A673 (cell line): ENCODE data around the gene BRME1. TPM values are rescaled to one million over a fixed set of nuclear protein-coding genes. Genes with fewer than 3 reads are reported as not detected.

ENCODE experiments used
- BruUV-seq: library from RNA; stranded (reverse); fragments of 400-500 nt; replicated peaks from 2 replicates; lab custom pipeline; 2021; lab: Mats Ljungman, UMichigan
- CTCF ChIA-PET: fragments of 300-600 bp; sonication (Branson Sonifier 250); formaldehyde crosslinking; loops from one replicate; lab custom pipeline; 2022; ENCODE audit warnings: antibody characterized with exemption; lab: Charles Lee
- POLR2A ChIA-PET: fragments of 300-600 bp; sonication (Branson Sonifier 250); formaldehyde crosslinking; loops from one replicate; lab custom pipeline; 2022; ENCODE audit warnings: antibody characterized with exemption; ENCODE audit not compliant: low non-redundant PET; lab: Charles Lee
- DNase-seq: peaks from one replicate; pipeline ENCODE4 v3.0.0-alpha.2; 2015; ENCODE audit warnings: low spot score
- H3K27ac ChIP-seq: fragments of 200-600 bp; sonication (generic); 2 replicates; pipeline ENCODE4 v1.5.1; 2016; ENCODE audit warnings: mixed run types, low read depth, mild to moderate bottlenecking, mixed read lengths, antibody characterized with exemption, low read length; ENCODE audit not compliant: poor library complexity, severe bottlenecking
- H3K27me3 ChIP-seq: fragments of 200-600 bp; sonication (generic); replicated peaks from 2 replicates; pipeline ENCODE4 v1.6.1; 2017; ENCODE audit warnings: mixed run types, low read depth, mild to moderate bottlenecking, mixed read lengths, antibody characterized with exemption, low read length; ENCODE audit not compliant: insufficient read depth, poor library complexity
- H3K36me3 ChIP-seq: fragments of 200-600 bp; sonication (generic); 2 replicates; pipeline ENCODE4 v1.6.1; 2016; ENCODE audit warnings: mixed run types, mild to moderate bottlenecking, mixed read lengths, antibody characterized with exemption, low read length; ENCODE audit not compliant: insufficient read depth, poor library complexity, severe bottlenecking
- H3K4me1 ChIP-seq: fragments of 200-600 bp; sonication (generic); 2 replicates; pipeline ENCODE4 v1.6.1; 2017; ENCODE audit warnings: mixed run types, mild to moderate bottlenecking, mixed read lengths, antibody characterized with exemption, low read length; ENCODE audit not compliant: insufficient read depth, poor library complexity, severe bottlenecking
- H3K4me3 ChIP-seq: fragments of 200-600 bp; sonication (generic); 2 replicates; pipeline ENCODE4 v1.5.1; 2016; ENCODE audit warnings: low read depth, mixed run types, mild to moderate bottlenecking, mixed read lengths, low read length; ENCODE audit not compliant: poor library complexity, severe bottlenecking
- H3K9me3 ChIP-seq: fragments of 200-600 bp; sonication (generic); 2 replicates; pipeline ENCODE4 v1.6.1; 2016; ENCODE audit warnings: mixed run types, low read depth, mild to moderate bottlenecking, mixed read lengths, antibody characterized with exemption, low read length; ENCODE audit not compliant: poor library complexity, severe bottlenecking
- CTCF ChIP-seq: fragments of 300-800, 200-600 bp; sonication (generic); conservative IDR thresholded peaks from 2 replicates; pipeline ENCODE4 v1.5.1; 2017; ENCODE audit warnings: low read depth, mild to moderate bottlenecking, antibody characterized with exemption, low read length, moderate library complexity, mixed read lengths
- EZH2 ChIP-seq: fragments of 200-600 bp; sonication (generic); IDR thresholded peaks from 2 replicates; pipeline ENCODE4 v1.6.1; 2017; ENCODE audit warnings: borderline replicate concordance, low read depth, mild to moderate bottlenecking, mixed read lengths, antibody characterized with exemption, low read length; ENCODE audit not compliant: poor library complexity, severe bottlenecking
- intact Hi-C: fragments of 100-400 bp; cut with micrococcal nuclease; formaldehyde crosslinking; loops from one replicate; pipeline ENCODE4 v1.10.0; 2022; ENCODE audit not compliant: unreplicated experiment
- total RNA-seq: library from RNA; stranded (reverse); gene quantifications from 2 replicates; pipeline ENCODE4 v1.2.3, GENCODE V29; 2021

The BRME1 gene
- total RNA-seq, 1 experiment from 2014 or later = 4.0 TPM

DNA sequence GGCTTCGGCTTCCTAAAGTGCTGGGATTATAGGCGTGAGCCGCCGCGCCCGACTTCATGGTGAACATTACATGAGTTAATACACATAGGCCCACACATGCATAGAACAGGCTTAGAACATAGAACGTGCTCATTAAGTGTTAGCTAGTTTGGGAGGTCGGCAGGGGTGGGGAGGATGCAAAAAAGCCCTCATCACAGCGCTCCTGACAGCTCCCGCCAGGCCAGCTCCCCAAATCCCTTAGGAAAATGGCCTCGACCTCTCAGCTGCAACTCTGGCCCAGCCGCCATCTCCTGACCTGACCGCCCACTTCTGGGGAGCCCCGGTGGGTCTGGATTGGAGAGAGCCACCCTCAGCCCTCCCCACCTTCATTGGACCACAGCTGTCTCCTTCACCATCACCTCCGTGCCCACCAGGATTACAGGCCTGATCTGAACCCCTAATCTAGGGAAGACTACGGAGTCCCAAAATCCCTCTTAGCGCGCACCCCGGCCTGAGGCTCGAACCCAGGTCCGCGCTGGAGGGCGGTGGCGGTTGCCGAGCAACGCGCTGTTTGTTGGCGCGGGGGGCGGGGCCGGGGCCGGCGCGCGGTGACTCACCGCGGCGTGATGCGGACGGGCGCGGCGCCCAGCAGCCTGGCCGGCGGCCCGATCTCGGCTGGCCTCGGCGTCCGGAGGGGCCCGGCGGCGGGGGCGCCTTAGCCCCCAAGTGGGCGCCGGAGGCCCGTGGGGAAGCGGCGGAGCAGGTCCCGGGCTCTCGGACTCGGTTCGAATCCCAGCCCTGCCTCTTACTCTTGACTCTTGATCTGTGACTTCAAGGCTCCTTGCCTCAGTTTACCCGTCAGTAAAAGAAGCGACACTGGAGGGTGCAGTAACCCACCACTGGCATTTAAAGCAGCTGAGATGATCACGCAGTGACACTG is 55.7 kb downstream of the BRME1 start:
- intact Hi-C loops = loop anchor here (10.0 kb wide), 1 partner anchor 685 kb away; no protein-coding TSS in a partner anchor
- peak overlapping the region; percentile 72 for H3K27ac ChIP-seq
- BruUV-seq = no TSS peak
- no peaks in the 10 kb centered on the region for H3K36me3 ChIP-seq
- POLR2A ChIA-PET = no interaction called here
- peaks cover 37% of the 10 kb centered on the region for H3K4me1 ChIP-seq
- TF ChIP-seq EZH2 (no peak), CTCF (no peak)
- H3K9me3 ChIP-seq = no peaks in the 10 kb centered on the region
- no peaks in the 10 kb centered on the region for H3K27me3 ChIP-seq
- CTCF ChIA-PET = interaction anchor here (0.8 to 2.5 kb wide), 2 partner anchors 11 to 12 kb away, joined by 3 to 13 read pairs; no protein-coding TSS in a partner anchor
- peak overlapping the region; percentile 38 for H3K4me3 ChIP-seq
- DNase-seq = peak; percentile 86

DNA sequence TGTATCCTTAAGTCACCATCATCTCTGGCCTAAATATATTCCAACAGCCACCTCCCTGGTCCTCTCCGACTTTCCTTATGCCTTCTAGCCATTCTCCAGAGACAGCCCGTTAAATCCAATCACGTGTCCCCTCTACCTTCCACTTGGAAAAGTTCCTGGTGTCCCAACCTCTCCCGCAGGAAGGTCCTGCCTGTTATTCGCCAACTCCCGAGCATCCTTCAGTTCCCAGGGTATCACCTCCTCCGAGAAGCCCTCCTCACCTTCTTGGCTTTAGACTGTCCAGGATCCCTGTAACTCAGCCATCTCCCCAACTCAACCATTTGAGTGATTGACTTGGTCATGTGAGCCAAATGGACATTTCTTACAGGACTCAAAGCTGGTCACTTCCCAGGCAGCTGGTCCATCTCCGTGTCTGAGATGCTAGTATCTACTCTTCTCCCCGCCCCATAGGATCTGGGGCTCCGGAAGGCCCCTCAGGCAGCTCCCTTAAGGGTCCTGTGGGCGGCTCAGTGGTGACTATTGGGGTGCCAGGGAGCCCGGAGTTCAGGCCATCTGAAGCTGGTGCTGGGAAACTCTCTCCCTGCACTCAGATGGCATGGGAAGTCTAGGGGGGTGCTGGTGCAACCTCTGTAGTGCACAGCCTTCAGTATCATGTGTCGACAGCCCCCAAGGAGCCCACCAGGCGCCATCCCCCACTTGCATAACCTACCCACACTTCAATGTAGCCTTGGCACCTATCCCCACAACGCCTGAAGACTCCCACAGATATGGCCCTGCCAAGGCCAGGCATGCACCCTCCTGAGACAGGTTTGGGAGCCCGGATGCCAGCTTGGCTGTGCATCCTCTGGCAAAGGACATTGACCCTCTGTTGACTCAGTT is 56.9 kb downstream of the BRME1 start:
- peaks cover 40% of the 10 kb centered on the region for H3K4me1 ChIP-seq
- TF ChIP-seq CTCF (no peak), EZH2 (no peak)
- H3K4me3 ChIP-seq = no peak overlapping the region
- CTCF ChIA-PET = no interaction called here
- no peaks in the 10 kb centered on the region for H3K36me3 ChIP-seq
- H3K27ac ChIP-seq = peak overlapping the region; percentile 50
- BruUV-seq = no TSS peak
- H3K9me3 ChIP-seq = no peaks in the 10 kb centered on the region
- no peaks in the 10 kb centered on the region for H3K27me3 ChIP-seq
- DNase-seq = no peak
- POLR2A ChIA-PET = no interaction called here
- intact Hi-C loops = loop anchor here (10.0 kb wide), 1 partner anchor 684 kb away; no protein-coding TSS in a partner anchor

DNA sequence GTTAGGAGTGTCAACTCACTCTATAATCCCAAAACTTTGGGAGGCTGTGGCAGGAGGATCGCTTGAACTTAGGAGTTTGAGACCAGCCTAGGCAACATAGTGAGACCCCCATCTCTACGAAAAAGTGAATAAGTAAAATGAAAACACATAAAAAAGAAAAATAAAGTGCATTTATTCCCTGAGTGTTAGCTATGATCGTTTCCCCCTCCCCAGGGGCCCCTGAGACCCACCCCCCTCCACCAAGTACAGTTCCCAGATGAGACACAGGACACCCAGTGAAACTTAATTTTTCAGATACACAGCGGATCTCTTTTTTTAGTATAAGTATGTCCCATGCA is 57.6 kb downstream of the BRME1 start:
- no peaks in the 10 kb centered on the region for H3K36me3 ChIP-seq
- BruUV-seq = no TSS peak
- intact Hi-C loops = loop anchor here (10.0 kb wide), 1 partner anchor 684 kb away; no protein-coding TSS in a partner anchor
- peaks cover 48% of the 10 kb centered on the region for H3K4me1 ChIP-seq
- no peak for DNase-seq
- no peaks in the 10 kb centered on the region for H3K27me3 ChIP-seq
- H3K9me3 ChIP-seq = no peaks in the 10 kb centered on the region
- TF ChIP-seq EZH2 (no peak), CTCF (no peak)
- H3K4me3 ChIP-seq = no peak overlapping the region
- peak overlapping the region; percentile 100 for H3K27ac ChIP-seq
- ChIA-PET POLR2A (no interaction called here), CTCF (interaction anchor here (1.3 kb wide), 1 partner anchor 13 kb away, joined by 14 read pairs; no protein-coding TSS in a partner anchor)
